ENCODE measurements around the gene DERA. TPM values are rescaled to one million over a fixed set of nuclear protein-coding genes. Genes with fewer than 3 reads are reported as not detected.

DERA gene
- total RNA-seq, 1 experiment from 2014 or later = 22.6 TPM

DNA sequence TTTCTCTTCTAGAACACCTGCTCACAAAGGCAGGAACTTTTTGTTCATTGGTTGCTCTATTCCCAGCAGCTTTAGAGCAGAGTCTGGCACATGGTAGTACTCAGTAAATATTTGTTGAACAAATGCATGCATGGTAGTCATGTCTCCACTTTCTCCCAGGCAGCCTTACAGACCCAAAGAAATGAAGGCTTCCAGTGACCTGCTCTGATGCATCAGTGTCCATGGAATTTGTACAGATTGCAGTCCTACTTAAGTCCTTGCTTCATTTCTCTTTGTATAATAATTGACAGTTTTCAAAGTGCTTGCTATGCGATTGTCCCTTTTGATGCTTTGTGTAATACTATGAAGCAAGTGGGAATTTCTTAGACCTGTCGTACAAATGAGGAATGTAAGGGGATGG is 119.6 kb downstream of the DERA start:
- ATAC-seq (no peak), DNase-seq (ENCODE audit: low read depth, low spot score) (no peak)
- Histone ChIP-seq H3K4me3 (ENCODE audit: low read depth in 2 of 2, low read length in 2 of 2) (no peak overlapping the region), H3K27ac (ENCODE audit: low read length) (no peak overlapping the region), H3K27me3 (ENCODE audit: control insufficient read depth, insufficient read depth, low read length) (no peaks in the 10 kb centered on the region), H3K9me3 (ENCODE audit: control insufficient read depth, insufficient read depth, low read depth, low read length) (no peaks in the 10 kb centered on the region), H3K4me1 (ENCODE audit: control insufficient read depth, insufficient read depth, low read length) (no peaks in the 10 kb centered on the region), H3K36me3 (ENCODE audit: control insufficient read depth, insufficient read depth, low read length) (no peaks in the 10 kb centered on the region)
- in situ Hi-C loops (cut with HindIII; ENCODE audit: low pct_unique_long_range_greater_than_20kb, low sequenced_read_pairs) (no loop called here), intact Hi-C loops (cut with micrococcal nuclease; ENCODE audit: unreplicated experiment) (no loop called here)
- TF ChIP-seq, protein P1, sequence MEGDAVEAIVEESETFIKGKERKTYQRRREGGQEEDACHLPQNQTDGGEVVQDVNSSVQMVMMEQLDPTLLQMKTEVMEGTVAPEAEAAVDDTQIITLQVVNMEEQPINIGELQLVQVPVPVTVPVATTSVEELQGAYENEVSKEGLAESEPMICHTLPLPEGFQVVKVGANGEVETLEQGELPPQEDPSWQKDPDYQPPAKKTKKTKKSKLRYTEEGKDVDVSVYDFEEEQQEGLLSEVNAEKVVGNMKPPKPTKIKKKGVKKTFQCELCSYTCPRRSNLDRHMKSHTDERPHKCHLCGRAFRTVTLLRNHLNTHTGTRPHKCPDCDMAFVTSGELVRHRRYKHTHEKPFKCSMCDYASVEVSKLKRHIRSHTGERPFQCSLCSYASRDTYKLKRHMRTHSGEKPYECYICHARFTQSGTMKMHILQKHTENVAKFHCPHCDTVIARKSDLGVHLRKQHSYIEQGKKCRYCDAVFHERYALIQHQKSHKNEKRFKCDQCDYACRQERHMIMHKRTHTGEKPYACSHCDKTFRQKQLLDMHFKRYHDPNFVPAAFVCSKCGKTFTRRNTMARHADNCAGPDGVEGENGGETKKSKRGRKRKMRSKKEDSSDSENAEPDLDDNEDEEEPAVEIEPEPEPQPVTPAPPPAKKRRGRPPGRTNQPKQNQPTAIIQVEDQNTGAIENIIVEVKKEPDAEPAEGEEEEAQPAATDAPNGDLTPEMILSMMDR (IDR thresholded peaks at IDR 0.05) = no peak
- TF ChIP-seq SIN3A (IDR thresholded peaks at IDR 0.05; ENCODE audit: borderline replicate concordance, insufficient read depth, low read depth, low read length) (no peak), POLR2AphosphoS5 (IDR thresholded peaks at IDR 0.05; ENCODE audit: low read depth, low read length) (no peak), TCF7L2 (IDR thresholded peaks at IDR 0.05; ENCODE audit: low read depth, low read length) (no peak), REST (IDR thresholded peaks at IDR 0.05; ENCODE audit: insufficient read depth in 1 of 2, low read depth in 2 of 2, low read length in 1 of 2) (no peak)
- POLR2A ChIA-PET = no interaction called here
- CTCF ChIA-PET = no interaction called here
- no TSS peak for BruUV-seq (replicated peaks)

DNA sequence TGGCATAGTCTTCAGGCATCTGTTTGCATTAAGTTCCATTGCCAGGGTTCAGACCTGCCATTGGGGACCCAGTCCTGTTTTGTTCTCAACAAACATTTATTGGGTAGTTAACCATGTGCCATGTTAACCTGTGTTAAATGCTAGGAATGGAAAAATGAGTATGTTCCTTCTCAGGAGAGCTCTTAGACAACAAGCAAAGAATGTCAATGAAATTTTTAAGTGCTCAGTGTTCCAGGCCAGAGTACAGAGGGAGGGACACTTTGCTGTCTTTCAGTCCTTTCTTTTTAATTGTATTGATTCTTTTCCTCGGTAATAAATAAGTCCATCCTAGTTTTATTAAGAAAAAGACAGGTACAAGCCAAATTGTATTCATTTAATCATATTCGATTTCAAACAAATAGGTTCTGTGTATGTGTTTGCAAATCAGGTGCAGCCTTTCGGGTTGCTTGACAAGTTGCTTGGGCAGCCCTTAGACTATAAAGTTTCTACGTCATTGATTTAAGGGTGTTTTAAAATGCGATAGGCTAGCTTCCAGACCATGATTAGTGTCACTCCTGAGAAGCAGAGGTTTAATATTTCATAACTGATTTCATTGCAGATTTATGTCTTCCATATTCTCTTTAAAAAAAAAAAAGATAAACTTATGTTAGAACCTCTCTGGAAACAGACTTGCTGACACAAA is 123.1 kb downstream of the DERA start:
- BruUV-seq (replicated peaks) = no TSS peak
- in situ Hi-C loops (cut with HindIII; ENCODE audit: low pct_unique_long_range_greater_than_20kb, low sequenced_read_pairs) = no loop called here
- H3K27ac ChIP-seq (ENCODE audit: low read length) = no peak overlapping the region

More for the DNA sequence above, 123.1 kb downstream of the DERA start:
- POLR2A ChIA-PET = no interaction called here
- Histone ChIP-seq H3K9me3 (ENCODE audit: control insufficient read depth, insufficient read depth, low read depth, low read length) (no peaks in the 10 kb centered on the region), H3K4me3 (ENCODE audit: low read depth in 2 of 2, low read length in 2 of 2) (no peak overlapping the region), H3K27me3 (ENCODE audit: control insufficient read depth, insufficient read depth, low read length) (no peaks in the 10 kb centered on the region), H3K36me3 (ENCODE audit: control insufficient read depth, insufficient read depth, low read length) (no peaks in the 10 kb centered on the region), H3K4me1 (ENCODE audit: control insufficient read depth, insufficient read depth, low read length) (no peaks in the 10 kb centered on the region)
- TF ChIP-seq SIN3A (IDR thresholded peaks at IDR 0.05; ENCODE audit: borderline replicate concordance, insufficient read depth, low read depth, low read length) = no peak
- TF ChIP-seq TCF7L2 (IDR thresholded peaks at IDR 0.05; ENCODE audit: low read depth, low read length) = no peak
- TF ChIP-seq, protein P1 (IDR thresholded peaks at IDR 0.05) = no peak
- no peak for TF ChIP-seq REST (IDR thresholded peaks at IDR 0.05; ENCODE audit: insufficient read depth in 1 of 2, low read depth in 2 of 2, low read length in 1 of 2)
- no peak for TF ChIP-seq POLR2AphosphoS5 (IDR thresholded peaks at IDR 0.05; ENCODE audit: low read depth, low read length)
- intact Hi-C loops (cut with micrococcal nuclease; ENCODE audit: unreplicated experiment) = no loop called here
- no peak for DNase-seq (ENCODE audit: low read depth, low spot score)
- CTCF ChIA-PET = interaction anchor here (0.6 kb wide), 1 partner anchor 813 kb away, joined by 4 read pairs; the partner anchor contains the start of gene RERG
- no peak for ATAC-seq

All from Panc1 (cell line).